HL-60 (cell line): ENCODE measurements around the gene FUT7.

Experiments used
- DNase-seq, 2 experiments: peaks; one replicate each; pipeline ENCODE4 v3.0.0-alpha.2; 2010 to 2020; ENCODE audit warnings: low read depth in 1 of 2, low spot score in 1 of 2
- H3K27ac ChIP-seq: fragments of 250-450 bp; sonication (Bioruptor Pico); replicated peaks from 2 replicates; pipeline ENCODE4 v1.5.1; 2020; ENCODE audit warnings: mild to moderate bottlenecking, moderate library complexity
- H3K27me3 ChIP-seq: fragments of 250-450 bp; sonication (Bioruptor Pico); 2 replicates; pipeline ENCODE4 v1.5.1; 2021; ENCODE audit warnings: mild to moderate bottlenecking, moderate library complexity; ENCODE audit not compliant: insufficient read depth, poor library complexity, severe bottlenecking
- H3K4me3 ChIP-seq: replicated peaks from 2 replicates; pipeline ENCODE4 v1.5.1; 2011; ENCODE audit warnings: mild to moderate bottlenecking, control low read depth, low read length; ENCODE audit not compliant: insufficient read depth
- GABPA ChIP-seq: IDR thresholded peaks from 2 replicates; pipeline ENCODE4 v1.6.1; 2012; ENCODE audit warnings: low read depth
- POLR2AphosphoS5 ChIP-seq: IDR thresholded peaks from 2 replicates; pipeline ENCODE4 v1.6.1; 2012; ENCODE audit warnings: low read depth
- SPI1 ChIP-seq: IDR thresholded peaks from 2 replicates; pipeline ENCODE4 v1.6.1; 2012; ENCODE audit warnings: low read depth, mild to moderate bottlenecking, borderline replicate concordance
- TF ChIP-seq, protein P1 (sequence below): IDR thresholded peaks from 2 replicates; pipeline ENCODE4 v1.6.1; 2012; ENCODE audit warnings: low read depth; ENCODE audit not compliant: insufficient replicate concordance
- TF ChIP-seq, protein P2 (sequence below): IDR thresholded peaks from one replicate; pipeline ENCODE4 v1.5.1; 2011; ENCODE audit warnings: low read length, control low read depth, inconsistent platforms; ENCODE audit not compliant: insufficient read depth

The FUT7 gene

DNA sequence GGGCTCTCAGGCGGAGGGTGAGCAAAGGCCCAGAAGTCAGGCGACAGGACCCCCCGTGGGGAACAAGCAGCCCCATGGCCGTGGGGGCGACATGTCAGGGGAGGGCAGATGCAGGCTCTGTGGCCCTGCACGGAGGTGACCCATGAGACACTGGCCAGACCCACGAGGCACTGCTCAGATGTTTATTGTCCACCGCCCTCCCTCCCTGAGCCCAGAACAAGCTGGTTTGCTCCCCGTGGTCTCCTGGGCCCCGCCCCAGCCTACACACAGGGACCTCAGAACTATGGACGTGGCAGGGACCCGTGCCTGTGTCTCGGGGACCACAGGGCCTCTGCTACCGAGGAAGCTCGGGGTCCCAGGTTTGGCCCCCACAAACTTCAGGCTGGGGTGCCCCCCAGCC, 1.9 kb downstream of the FUT7 start:
- Histone ChIP-seq H3K27me3 (no peaks in the 10 kb centered on the region), H3K27ac (peak overlapping the region; percentile 98), H3K4me3 (peak overlapping the region; percentile 88)
- peak; percentile 66 to 68 for DNase-seq
- TF ChIP-seq, protein P1, sequence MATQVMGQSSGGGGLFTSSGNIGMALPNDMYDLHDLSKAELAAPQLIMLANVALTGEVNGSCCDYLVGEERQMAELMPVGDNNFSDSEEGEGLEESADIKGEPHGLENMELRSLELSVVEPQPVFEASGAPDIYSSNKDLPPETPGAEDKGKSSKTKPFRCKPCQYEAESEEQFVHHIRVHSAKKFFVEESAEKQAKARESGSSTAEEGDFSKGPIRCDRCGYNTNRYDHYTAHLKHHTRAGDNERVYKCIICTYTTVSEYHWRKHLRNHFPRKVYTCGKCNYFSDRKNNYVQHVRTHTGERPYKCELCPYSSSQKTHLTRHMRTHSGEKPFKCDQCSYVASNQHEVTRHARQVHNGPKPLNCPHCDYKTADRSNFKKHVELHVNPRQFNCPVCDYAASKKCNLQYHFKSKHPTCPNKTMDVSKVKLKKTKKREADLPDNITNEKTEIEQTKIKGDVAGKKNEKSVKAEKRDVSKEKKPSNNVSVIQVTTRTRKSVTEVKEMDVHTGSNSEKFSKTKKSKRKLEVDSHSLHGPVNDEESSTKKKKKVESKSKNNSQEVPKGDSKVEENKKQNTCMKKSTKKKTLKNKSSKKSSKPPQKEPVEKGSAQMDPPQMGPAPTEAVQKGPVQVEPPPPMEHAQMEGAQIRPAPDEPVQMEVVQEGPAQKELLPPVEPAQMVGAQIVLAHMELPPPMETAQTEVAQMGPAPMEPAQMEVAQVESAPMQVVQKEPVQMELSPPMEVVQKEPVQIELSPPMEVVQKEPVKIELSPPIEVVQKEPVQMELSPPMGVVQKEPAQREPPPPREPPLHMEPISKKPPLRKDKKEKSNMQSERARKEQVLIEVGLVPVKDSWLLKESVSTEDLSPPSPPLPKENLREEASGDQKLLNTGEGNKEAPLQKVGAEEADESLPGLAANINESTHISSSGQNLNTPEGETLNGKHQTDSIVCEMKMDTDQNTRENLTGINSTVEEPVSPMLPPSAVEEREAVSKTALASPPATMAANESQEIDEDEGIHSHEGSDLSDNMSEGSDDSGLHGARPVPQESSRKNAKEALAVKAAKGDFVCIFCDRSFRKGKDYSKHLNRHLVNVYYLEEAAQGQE: no peak
- TF ChIP-seq, protein P2, sequence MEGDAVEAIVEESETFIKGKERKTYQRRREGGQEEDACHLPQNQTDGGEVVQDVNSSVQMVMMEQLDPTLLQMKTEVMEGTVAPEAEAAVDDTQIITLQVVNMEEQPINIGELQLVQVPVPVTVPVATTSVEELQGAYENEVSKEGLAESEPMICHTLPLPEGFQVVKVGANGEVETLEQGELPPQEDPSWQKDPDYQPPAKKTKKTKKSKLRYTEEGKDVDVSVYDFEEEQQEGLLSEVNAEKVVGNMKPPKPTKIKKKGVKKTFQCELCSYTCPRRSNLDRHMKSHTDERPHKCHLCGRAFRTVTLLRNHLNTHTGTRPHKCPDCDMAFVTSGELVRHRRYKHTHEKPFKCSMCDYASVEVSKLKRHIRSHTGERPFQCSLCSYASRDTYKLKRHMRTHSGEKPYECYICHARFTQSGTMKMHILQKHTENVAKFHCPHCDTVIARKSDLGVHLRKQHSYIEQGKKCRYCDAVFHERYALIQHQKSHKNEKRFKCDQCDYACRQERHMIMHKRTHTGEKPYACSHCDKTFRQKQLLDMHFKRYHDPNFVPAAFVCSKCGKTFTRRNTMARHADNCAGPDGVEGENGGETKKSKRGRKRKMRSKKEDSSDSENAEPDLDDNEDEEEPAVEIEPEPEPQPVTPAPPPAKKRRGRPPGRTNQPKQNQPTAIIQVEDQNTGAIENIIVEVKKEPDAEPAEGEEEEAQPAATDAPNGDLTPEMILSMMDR: no peak
- TF ChIP-seq SPI1 (no peak), POLR2AphosphoS5 (no peak), GABPA (no peak)

DNA sequence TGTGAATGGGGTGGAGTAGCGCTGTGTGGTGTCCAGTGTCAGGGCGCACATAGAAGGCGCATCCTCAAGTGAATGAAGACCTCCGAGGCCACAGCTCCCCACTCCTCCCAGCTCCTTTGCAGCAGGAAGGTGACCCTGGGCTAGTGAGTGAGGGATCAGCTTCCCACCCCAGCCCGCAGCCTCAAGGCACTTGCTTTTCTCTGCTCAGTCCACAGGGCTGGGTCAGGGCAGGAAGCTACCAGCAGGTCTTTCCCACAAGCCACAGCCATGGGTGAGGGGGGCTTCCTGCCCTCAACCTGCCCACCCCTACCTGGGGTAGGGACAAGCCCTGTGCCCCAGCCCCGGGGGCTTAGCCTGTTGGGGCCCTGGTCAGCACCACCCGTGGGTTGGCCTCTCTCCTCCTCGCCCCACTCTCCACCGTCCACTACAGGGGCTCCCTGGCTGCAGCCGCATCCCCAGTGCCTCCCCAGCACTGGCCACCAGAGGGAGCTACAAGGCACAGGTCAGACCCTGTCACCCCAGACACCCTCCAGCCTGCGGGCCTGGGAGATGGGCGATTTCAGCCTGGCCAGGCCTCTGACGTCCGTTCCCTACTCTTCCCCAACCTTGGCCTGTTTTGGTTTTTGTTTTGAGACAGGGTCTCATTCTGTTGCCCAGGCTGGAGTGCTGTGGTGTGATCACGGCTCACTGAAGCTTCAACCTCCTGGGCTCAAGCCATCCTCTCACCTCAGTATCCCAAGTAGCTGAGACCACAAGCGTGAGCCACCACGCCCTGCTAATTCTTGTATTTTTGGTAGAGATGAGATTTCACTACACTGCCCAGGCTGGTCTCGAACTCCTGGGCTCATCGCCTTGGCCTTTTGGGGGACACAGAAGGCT, 2.6 kb downstream of the FUT7 start:
- Histone ChIP-seq H3K4me3 (peak overlapping the region; percentile 88), H3K27me3 (no peaks in the 10 kb centered on the region), H3K27ac (peak overlapping the region; percentile 98)
- DNase-seq: peak; percentile 67 to 90
- TF ChIP-seq, protein P2: peak; percentile 73
- TF ChIP-seq SPI1: no peak
- TF ChIP-seq, protein P1: no peak
- no peak; the same call in 1 of the 2 replicates for TF ChIP-seq POLR2AphosphoS5
- no peak for TF ChIP-seq GABPA

DNA sequence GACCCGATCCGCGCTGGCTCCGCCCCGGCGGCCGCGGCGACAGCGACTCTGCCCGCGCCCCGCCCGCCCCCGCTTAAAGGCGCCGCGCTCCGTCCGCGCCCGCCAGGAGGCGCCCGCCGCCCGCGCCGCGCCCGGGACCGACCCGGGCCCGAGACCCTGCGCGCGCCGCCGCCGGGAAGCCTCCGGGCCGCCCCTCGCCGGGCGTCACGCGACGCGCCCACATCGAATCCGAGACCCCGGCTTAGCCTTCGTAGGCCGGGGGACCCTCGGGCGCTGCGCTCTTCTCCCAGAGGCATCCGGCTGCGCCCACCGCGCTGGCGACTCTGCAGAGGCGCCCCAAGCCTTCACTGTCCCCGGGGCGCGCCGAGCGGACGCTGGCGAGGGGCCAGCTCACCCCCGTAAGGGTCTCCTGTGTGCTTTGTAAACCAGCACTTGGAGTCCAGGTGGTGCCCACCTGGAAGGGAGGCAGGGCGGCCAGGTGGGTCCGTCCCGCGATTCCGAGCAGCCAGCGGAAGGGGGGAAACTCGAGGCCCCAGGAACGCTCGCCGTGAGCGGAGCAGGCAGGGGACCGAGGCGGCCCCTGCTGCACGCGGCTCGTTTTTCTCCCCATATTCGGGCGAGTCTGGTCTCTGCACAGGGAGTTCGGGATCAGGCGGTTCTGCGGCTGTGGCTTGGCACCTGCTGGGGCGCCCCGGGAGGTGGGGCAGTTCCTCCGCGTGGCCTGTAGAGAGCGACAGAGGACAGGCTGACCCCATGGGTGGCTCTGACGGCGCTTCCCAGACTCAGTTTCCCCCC, 3.4 kb downstream of the FUT7 start:
- H3K27me3 ChIP-seq: no peaks in the 10 kb centered on the region
- peak overlapping the region; percentile 88 for H3K4me3 ChIP-seq
- H3K27ac ChIP-seq: peak overlapping the region; percentile 98
- peak; percentile 81 to 91 for DNase-seq
- TF ChIP-seq GABPA: no peak
- TF ChIP-seq, protein P2: peak; percentile 79
